Heart right ventricle (tissue), 16 donors: Measurements from ENCODE around the gene PLXND1. TPM values are rescaled to one million over a fixed set of nuclear protein-coding genes. Genes with fewer than 3 reads are reported as not detected.

ENCODE experiments used
- ATAC-seq, 8 donors: fragments of 200-7000 bp; cut with Tn5 transposase; one replicate each; pipeline ENCODE4 v1.9.1; 2020; ENCODE audit warnings: mild to moderate bottlenecking in 8 of 8, moderate library complexity in 8 of 8, moderate number of reproducible peaks in 1 of 8
- DNase-seq, 2 donors: peaks; one replicate each; pipeline ENCODE4 v3.0.0-alpha.2; 2020
- H3K27ac ChIP-seq, 10 donors: fragments of 200-600 bp; sonication (generic) in 2 of 10; one replicate each; pipeline versions ENCODE4 v1.5.0 to v1.8.0; 2020 to 2022; ENCODE audit warnings: mild to moderate bottlenecking in 3 of 10
- H3K27me3 ChIP-seq, 7 donors: fragments of 200-600 bp; one replicate each; pipeline ENCODE4 v1.8.0; 2021 to 2022; ENCODE audit warnings: mild to moderate bottlenecking in 2 of 7
- H3K36me3 ChIP-seq, 9 donors: fragments of 200-600 bp; sonication (generic) in 1 of 9; one replicate each; pipeline versions ENCODE4 v1.5.0 to v1.8.0; 2020 to 2022; ENCODE audit warnings: mild to moderate bottlenecking in 2 of 9
- H3K4me1 ChIP-seq, 9 donors: fragments of 200-600 bp; sonication (generic) in 1 of 9; one replicate each; pipeline versions ENCODE4 v1.5.0 to v1.8.0; 2020 to 2022; ENCODE audit warnings: mild to moderate bottlenecking in 4 of 9
- H3K4me3 ChIP-seq, 10 donors: fragments of 200-600 bp; sonication (generic) in 2 of 10; one replicate each; pipeline versions ENCODE4 v1.5.0 to v1.8.0; 2020 to 2022; ENCODE audit warnings: mild to moderate bottlenecking in 7 of 10, moderate library complexity in 2 of 10
- H3K9me3 ChIP-seq, 11 donors: fragments of 200-600 bp in 10 of 11; sonication (generic) in 2 of 11; one replicate each; pipeline versions ENCODE4 v1.5.0 to v1.8.0; 2013 to 2022; ENCODE audit warnings: mild to moderate bottlenecking in 2 of 11, control low read depth in 1 of 11, moderate library complexity in 1 of 11
- WGBS, 2 donors: extraction: QIAGEN DNeasy Blood & Tissue Kit; methylation state at CpG; one replicate each; pipeline ENCODE4 v1.1.7; 2013; ENCODE audit warnings: inconsistent platforms in 1 of 2; 5-methylcytosine and 5-hydroxymethylcytosine counted together
- intact Hi-C, 10 donors: fragments of 100-400 bp; cut with DNase I; formaldehyde crosslinking; loops; one replicate each; pipeline versions ENCODE4 v1.11.1 to v1.14.2; 2022
- polyA plus RNA-seq, 2 donors: library from polyadenylated mRNA; stranded (reverse); fragments of 200-250 nt; gene quantifications; one replicate each; pipeline ENCODE4 v1.2.3, GENCODE V29; 2013
- total RNA-seq, 10 donors: library from RNA; stranded (reverse); fragmentation: NEBNext Ultra II Directional in 3 of 10; extraction: Animal tissue kit (Norgen Biotek cat#: 25700) in 3 of 10; gene quantifications; one replicate each; pipeline versions ENCODE4 v1.2.1 to v1.2.4, GENCODE V29; 2021 to 2023
- TF ChIP-seq, protein P1 (sequence below), 9 donors: fragments of 200-600 bp; sonication (generic) in 2 of 9; IDR thresholded peaks; one replicate each; pipeline versions ENCODE4 v1.5.0 to v1.8.0; 2021 to 2022; ENCODE audit warnings: antibody characterized with exemption in 9 of 9, mild to moderate bottlenecking in 5 of 9, moderate library complexity in 1 of 9
- donor health status: Arrhythmogenic right ventricular cardiomyopathy.
- donor health status: ischemic (EF 13 %, LVEDD 7.1; RV severe dilation, severe dysfunction).
- donor health status: healthy with polysubstance abuse.
- donor health status: DM: no; HTN: yes; CAD: no.
- donor health status: DM: no; HTN: no; CAD: no.
- donor health status: ischemic (EF 25% LVEDD 6.9; RV normal size, moderate dysfunction).
- donor health status: ischemic (EF 25% LVEDD 5.7; RV mildly dilated, moderate dysfunction).
- donor health status: healthy.
- donor health status: DM: yes; HTN: yes; CAD: no.
- donor health status: Ischemic cardiomyopathy.
- donor health status: ischemic (EF 35%, LVEDD 5.7; RV mildly dilated, moderate dysfunction).
- donor health status: nonischemic (EF 11% LVEDD 7.7; RV severe dilation, severe dysfunction).
- donor health status: DM: yes; HTN: yes; CAD: no.
- donor health status: PGD.
- donor health status: ischemic (EF 29% LVEDD 5.4; RV normal size, mild dysfunction).
- donor health status: nonischemic (EF 23%, LVEDD 6.1; RV moderate dilation, normal function).

Gene PLXND1
- total and polyA plus RNA-seq, 12 donors = 40.9 to 169 (median 65.8) TPM

DNA sequence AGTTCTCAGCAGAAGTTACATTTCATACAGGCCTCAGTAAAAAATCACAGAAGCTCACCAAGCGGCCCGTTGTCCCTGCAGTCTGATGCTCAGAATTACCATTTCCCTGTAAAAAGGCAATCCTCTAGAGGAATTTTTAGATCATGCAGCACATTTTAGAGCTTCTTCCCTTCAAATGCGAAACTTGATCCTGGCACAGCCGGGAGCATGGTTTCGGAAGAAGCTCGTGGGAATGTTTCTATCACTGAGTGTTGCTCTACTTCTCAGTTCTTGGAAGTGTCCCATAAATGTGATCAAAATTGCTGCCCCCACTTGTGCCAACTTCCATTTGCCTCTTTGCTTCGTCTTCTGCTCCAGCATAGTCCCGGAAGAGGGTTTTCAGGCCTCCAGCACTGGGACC lies 67.3 kb downstream of the PLXND1 start:
- DNase-seq (no peak), ATAC-seq (no peak)
- Histone ChIP-seq H3K27ac (no peak overlapping the region), H3K4me3 (no peak overlapping the region), H3K4me1 (peaks cover 0 to 6% (median 0%) of the 10 kb centered on the region in 9 donors), H3K27me3 (no peaks in the 10 kb centered on the region), H3K36me3 (no peaks in the 10 kb centered on the region), H3K9me3 (no peaks in the 10 kb centered on the region)
- intact Hi-C loops = no loop called here
- 85 to 91% methylated on average over 8 of the region's 8 CpGs for WGBS, 2 donors
- TF ChIP-seq, protein P1, sequence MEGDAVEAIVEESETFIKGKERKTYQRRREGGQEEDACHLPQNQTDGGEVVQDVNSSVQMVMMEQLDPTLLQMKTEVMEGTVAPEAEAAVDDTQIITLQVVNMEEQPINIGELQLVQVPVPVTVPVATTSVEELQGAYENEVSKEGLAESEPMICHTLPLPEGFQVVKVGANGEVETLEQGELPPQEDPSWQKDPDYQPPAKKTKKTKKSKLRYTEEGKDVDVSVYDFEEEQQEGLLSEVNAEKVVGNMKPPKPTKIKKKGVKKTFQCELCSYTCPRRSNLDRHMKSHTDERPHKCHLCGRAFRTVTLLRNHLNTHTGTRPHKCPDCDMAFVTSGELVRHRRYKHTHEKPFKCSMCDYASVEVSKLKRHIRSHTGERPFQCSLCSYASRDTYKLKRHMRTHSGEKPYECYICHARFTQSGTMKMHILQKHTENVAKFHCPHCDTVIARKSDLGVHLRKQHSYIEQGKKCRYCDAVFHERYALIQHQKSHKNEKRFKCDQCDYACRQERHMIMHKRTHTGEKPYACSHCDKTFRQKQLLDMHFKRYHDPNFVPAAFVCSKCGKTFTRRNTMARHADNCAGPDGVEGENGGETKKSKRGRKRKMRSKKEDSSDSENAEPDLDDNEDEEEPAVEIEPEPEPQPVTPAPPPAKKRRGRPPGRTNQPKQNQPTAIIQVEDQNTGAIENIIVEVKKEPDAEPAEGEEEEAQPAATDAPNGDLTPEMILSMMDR (IDR thresholded peaks at IDR 0.05) = no peak

DNA sequence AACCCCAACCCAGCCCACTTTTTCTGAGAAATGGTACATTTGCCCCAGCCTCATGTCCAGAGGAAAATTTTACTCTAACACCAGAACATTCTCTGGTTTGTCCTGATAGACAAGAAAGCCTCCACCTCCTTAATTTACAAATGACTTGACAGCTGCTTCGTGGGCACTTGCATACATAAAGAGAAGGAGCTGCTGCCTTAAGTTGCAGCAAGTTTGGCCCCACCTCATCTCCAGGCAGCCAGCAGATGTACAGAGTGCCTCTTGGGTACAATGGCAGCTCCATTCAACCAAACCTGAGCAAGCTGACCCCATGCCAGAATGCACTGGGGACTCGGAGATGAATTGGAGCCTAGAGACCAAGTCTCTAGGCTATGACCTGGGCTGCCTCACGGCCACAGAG lies 69.7 kb downstream of the PLXND1 start:
- H3K36me3 ChIP-seq = no peaks in the 10 kb centered on the region
- DNase-seq = no peak
- 89 to 90% methylated on average over 3 of the region's 3 CpGs for WGBS, 2 donors
- no peaks in the 10 kb centered on the region for H3K27me3 ChIP-seq
- H3K27ac ChIP-seq = no peak overlapping the region
- intact Hi-C loops = no loop called here
- no peaks in the 10 kb centered on the region for H3K9me3 ChIP-seq
- H3K4me1 ChIP-seq = peaks cover 0 to 6% (median 0%) of the 10 kb centered on the region in 9 donors
- TF ChIP-seq, protein P1 (IDR thresholded peaks at IDR 0.05) = no peak
- no peak overlapping the region for H3K4me3 ChIP-seq
- ATAC-seq = no peak

DNA sequence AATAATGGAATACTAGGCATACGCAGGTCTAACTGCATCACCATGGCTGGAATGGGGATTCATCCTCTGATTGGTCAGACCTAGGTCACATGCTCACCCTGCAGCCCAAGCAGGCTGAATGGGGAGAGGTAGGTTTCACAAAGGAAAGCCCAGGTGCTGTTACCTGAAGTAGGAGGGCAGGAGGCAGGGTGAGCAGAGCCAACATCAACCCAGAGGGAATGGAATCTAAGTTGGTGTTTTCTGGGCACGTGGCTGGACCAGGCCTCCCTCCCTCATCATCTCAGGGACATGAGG lies 70.2 kb downstream of the PLXND1 start:
- no peak overlapping the region for H3K4me3 ChIP-seq
- no peaks in the 10 kb centered on the region for H3K9me3 ChIP-seq
- 77 to 79% methylated on average over 2 of the region's 2 CpGs for WGBS, 2 donors
- no peaks in the 10 kb centered on the region for H3K36me3 ChIP-seq
- H3K4me1 ChIP-seq = peaks cover 0 to 6% (median 0%) of the 10 kb centered on the region in 9 donors
- TF ChIP-seq, protein P1 (IDR thresholded peaks at IDR 0.05) = no peak
- intact Hi-C loops = no loop called here
- DNase-seq (no peak), ATAC-seq (no peak)
- no peak overlapping the region for H3K27ac ChIP-seq
- H3K27me3 ChIP-seq = no peaks in the 10 kb centered on the region

DNA sequence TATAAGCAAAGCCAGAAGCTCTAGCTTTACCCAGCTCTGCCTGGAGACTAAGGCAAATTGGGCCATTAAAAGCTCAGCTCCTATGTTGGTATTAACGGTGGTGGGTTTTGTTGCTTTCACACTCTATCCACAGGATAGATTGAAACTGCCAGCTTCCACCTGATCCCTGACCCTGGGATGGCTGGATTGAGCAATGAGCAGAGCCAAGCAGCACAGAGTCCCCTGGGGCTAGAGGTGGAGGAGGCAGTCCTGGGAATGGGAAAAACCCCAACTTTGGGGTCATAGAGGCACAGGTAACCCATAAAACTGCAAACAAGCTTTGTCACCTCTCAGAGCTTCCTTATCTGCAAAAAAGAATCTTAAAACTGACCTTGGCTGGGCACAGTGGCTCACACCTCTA lies 71.4 kb downstream of the PLXND1 start:
- Histone ChIP-seq H3K9me3 (no peaks in the 10 kb centered on the region), H3K27ac (no peak overlapping the region), H3K4me3 (no peak overlapping the region), H3K27me3 (no peaks in the 10 kb centered on the region), H3K4me1 (peaks cover 0 to 7% (median under 1%) of the 10 kb centered on the region in 9 donors), H3K36me3 (no peaks in the 10 kb centered on the region)
- ATAC-seq (no peak), DNase-seq (no peak)
- intact Hi-C loops = no loop called here
- 94% methylated on average over 1 of the region's 1 CpG for WGBS, 2 donors
- TF ChIP-seq, protein P1 (IDR thresholded peaks at IDR 0.05) = no peak
